GM23248 (cell line): Measurements from ENCODE around the gene GALNT2.

ENCODE experiments used
- EZH2 ChIP-seq: fragments of 200-600 bp; sonication (generic); IDR thresholded peaks from 2 replicates; pipeline ENCODE4 v1.6.1; 2018; ENCODE audit warnings: antibody characterized with exemption, mild to moderate bottlenecking; ENCODE audit not compliant: insufficient read depth, poor library complexity, severe bottlenecking
- EZH2phosphoT487 ChIP-seq: fragments of 200-600 bp; sonication (generic); IDR thresholded peaks from 2 replicates; pipeline ENCODE4 v1.6.1; 2018; ENCODE audit warnings: antibody characterized with exemption, moderate library complexity, mild to moderate bottlenecking, low read depth; ENCODE audit not compliant: insufficient read depth

DNA sequence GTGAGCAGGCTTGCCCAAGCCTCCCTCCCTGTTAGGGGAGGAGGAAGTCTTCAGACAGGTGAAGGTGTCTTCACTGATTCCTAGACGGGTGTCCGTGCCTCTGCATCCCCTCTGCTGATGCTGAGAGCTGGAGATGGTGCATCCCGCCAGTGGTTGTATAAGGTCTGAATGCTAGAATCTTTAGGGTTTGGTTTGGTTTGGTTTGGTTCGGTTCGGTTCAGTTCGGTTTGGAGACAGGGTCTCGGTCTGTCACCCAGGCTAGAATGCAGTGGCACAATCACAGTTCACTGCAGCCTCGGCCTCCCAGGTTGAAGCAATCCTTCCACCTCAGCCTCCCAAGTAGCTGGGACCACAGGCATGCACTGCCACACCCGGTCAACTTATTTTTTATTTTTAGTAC is 205.5 kb downstream of the GALNT2 start:
- no peak for TF ChIP-seq EZH2
- TF ChIP-seq EZH2phosphoT487, result no peak
